SK-N-SH (cell line): ENCODE data around the gene EGLN3. TPM values are rescaled to one million over a fixed set of nuclear protein-coding genes. Genes with fewer than 3 reads are reported as not detected.

Experiments used
- CTCF ChIA-PET: fragments of 300-600, 350-600 bp; formaldehyde crosslinking; extraction: SDS; loops from one replicate; lab custom pipeline; 2021; lab: Yijun Ruan, JAX
- POLR2A ChIA-PET: fragments of 350-600 bp; sonication (Branson Sonifier 250); formaldehyde crosslinking; extraction: SDS; loops from one replicate; lab custom pipeline; 2020; ENCODE audit warnings: antibody characterized with exemption, inconsistent platforms; lab: Yijun Ruan, JAX
- DNase-seq: peaks from one replicate; pipeline ENCODE4 v3.0.0; 2012
- H2AFZ ChIP-seq: fragments of 200-600 bp; sonication (generic); 2 replicates; pipeline ENCODE4 v1.8.1; 2016; ENCODE audit warnings: antibody characterized with exemption, mild to moderate bottlenecking, low read depth
- H3F3A ChIP-seq: fragments of 200-600 bp; sonication (generic); replicated peaks from 2 replicates; pipeline ENCODE3; 2016; ENCODE audit warnings: antibody characterized with exemption, mild to moderate bottlenecking; ENCODE audit not compliant: insufficient read depth
- H3K27ac ChIP-seq, 2 experiments: fragments of 200-500 bp in 1 of 2; fragments of 200-600 bp in 1 of 2; sonication (Bioruptor generic) in 1 of 2; sonication (generic), shearing (Covaris generic) in 1 of 2; 2 replicates each; pipeline versions ENCODE4 v1.5.1 to v1.6.1; 2014 to 2016; ENCODE audit warnings: low read depth in 2 of 2, inconsistent platforms in 1 of 2, low read length in 1 of 2, mild to moderate bottlenecking in 1 of 2, mixed read lengths in 1 of 2
- H3K27me3 ChIP-seq: fragments of 200-600 bp; sonication (generic), shearing (Covaris generic); 2 replicates; pipeline ENCODE4 v1.6.1; 2016; ENCODE audit warnings: mixed run types; ENCODE audit not compliant: insufficient read depth
- H3K36me3 ChIP-seq, 2 experiments: fragments of 200-500 bp in 1 of 2; fragments of 200-600 bp in 1 of 2; sonication (Bioruptor generic) in 1 of 2; sonication (generic) in 1 of 2; replicated peaks in 1 of 2; 2 replicates each; pipeline versions ENCODE3 to v1.5.1; 2014 to 2016; ENCODE audit warnings: low read length in 1 of 2, mild to moderate bottlenecking in 1 of 2; ENCODE audit not compliant: insufficient read depth in 2 of 2, control insufficient read depth in 1 of 2
- H3K4me1 ChIP-seq, 2 experiments: fragments of 200-500 bp in 1 of 2; fragments of 200-600 bp in 1 of 2; sonication (Bioruptor generic) in 1 of 2; sonication (generic), shearing (Covaris generic) in 1 of 2; 2 replicates each; pipeline versions ENCODE4 v1.5.1 to v1.6.1; 2014 to 2016; ENCODE audit warnings: low read depth in 1 of 2, low read length in 1 of 2, mixed run types in 1 of 2; ENCODE audit not compliant: insufficient read depth in 2 of 2, control insufficient read depth in 1 of 2
- H3K4me2 ChIP-seq: fragments of 200-600 bp; sonication (generic), shearing (Covaris generic); 2 replicates; pipeline ENCODE4 v1.6.1; 2017; ENCODE audit warnings: mixed run types
- H3K4me3 ChIP-seq, 2 experiments: fragments of 200-500 bp in 1 of 2; fragments of 200-600 bp in 1 of 2; sonication (Bioruptor generic) in 1 of 2; sonication (generic), shearing (Covaris generic) in 1 of 2; 2 replicates each; pipeline versions ENCODE4 v1.5.1 to v1.8.1; 2014 to 2016; ENCODE audit warnings: low read depth in 2 of 2, inconsistent platforms in 1 of 2, low read length in 1 of 2, mild to moderate bottlenecking in 1 of 2, mixed read lengths in 1 of 2, moderate library complexity in 1 of 2
- H3K79me2 ChIP-seq: fragments of 200-600 bp; sonication (generic); 2 replicates; pipeline ENCODE4 v1.8.1; 2017; ENCODE audit warnings: mild to moderate bottlenecking; ENCODE audit not compliant: insufficient read depth
- H3K9ac ChIP-seq: fragments of 200-600 bp; sonication (generic); 2 replicates; pipeline ENCODE4 v1.6.1; 2017; ENCODE audit warnings: mixed run types
- H3K9me2 ChIP-seq: fragments of 200-600 bp; sonication (generic); 2 replicates; pipeline ENCODE4 v1.6.1; 2017; ENCODE audit warnings: mixed run types
- H3K9me3 ChIP-seq: fragments of 200-600 bp; sonication (generic); 2 replicates; pipeline ENCODE4 v1.6.1; 2017; ENCODE audit warnings: mixed run types, mild to moderate bottlenecking, moderate library complexity
- H4K20me1 ChIP-seq: fragments of 200-600 bp; sonication (generic); 2 replicates; pipeline ENCODE4 v1.6.1; 2017; ENCODE audit warnings: mild to moderate bottlenecking, mixed run types; ENCODE audit not compliant: insufficient read depth
- EP300 ChIP-seq, 2 experiments: IDR thresholded peaks; 2 replicates each; pipeline versions ENCODE4 v1.4.0 to v1.6.1; 2012; ENCODE audit warnings: borderline replicate concordance in 1 of 2, low read depth in 1 of 2, low read length in 1 of 2
- FOXJ3 ChIP-seq: sonication (generic); formaldehyde crosslinking; IDR thresholded peaks from 2 replicates; pipeline ENCODE4 v1.5.1; 2020; ENCODE audit warnings: mild to moderate bottlenecking, missing genetic modification reagents
- FOXM1 ChIP-seq: IDR thresholded peaks from 2 replicates; pipeline ENCODE4 v1.4.0; 2012; ENCODE audit warnings: low read depth, mild to moderate bottlenecking
- GABPA ChIP-seq: IDR thresholded peaks from 2 replicates; pipeline ENCODE4 v1.4.0; 2012; ENCODE audit warnings: low read depth, mild to moderate bottlenecking
- GATA2 ChIP-seq: sonication (generic); formaldehyde crosslinking; IDR thresholded peaks from 2 replicates; pipeline ENCODE4 v1.5.0; 2020; ENCODE audit warnings: mild to moderate bottlenecking, missing genetic modification reagents
- JUND ChIP-seq: IDR thresholded peaks from 2 replicates; pipeline ENCODE4 v1.4.0; 2012
- MEF2A ChIP-seq: IDR thresholded peaks from 2 replicates; pipeline ENCODE4 v1.4.0; 2012; ENCODE audit warnings: low read depth, borderline replicate concordance
- NFIC ChIP-seq: IDR thresholded peaks from 2 replicates; pipeline ENCODE4 v1.4.0; 2012; ENCODE audit warnings: borderline replicate concordance
- NRF1 ChIP-seq: IDR thresholded peaks from 2 replicates; pipeline ENCODE4 v1.6.1; 2012; ENCODE audit warnings: low read depth, mild to moderate bottlenecking, low read length
- POLR2AphosphoS5 ChIP-seq: IDR thresholded peaks from 2 replicates; pipeline ENCODE4 v1.6.1; 2012; ENCODE audit warnings: low read depth, low read length
- RCOR1 ChIP-seq: fragments of 150-350 bp; IDR thresholded peaks from 2 replicates; pipeline ENCODE4 v1.6.1; 2017; ENCODE audit warnings: antibody characterized with exemption, low read length
- RFX5 ChIP-seq: IDR thresholded peaks from 2 replicates; pipeline ENCODE4 v1.6.1; 2012; ENCODE audit warnings: mild to moderate bottlenecking, improper control_type of control experiment, low read length
- SIN3A ChIP-seq: IDR thresholded peaks from 2 replicates; pipeline ENCODE4 v1.6.1; 2012; ENCODE audit warnings: low read depth, mild to moderate bottlenecking, low read length, moderate library complexity, borderline replicate concordance
- SMC3 ChIP-seq: IDR thresholded peaks from 2 replicates; pipeline ENCODE4 v1.6.1; 2012; ENCODE audit warnings: low read depth, low read length, improper control_type of control experiment
- TAF1 ChIP-seq: IDR thresholded peaks from 2 replicates; pipeline ENCODE4 v1.6.1; 2012; ENCODE audit warnings: low read depth, mild to moderate bottlenecking, low read length, moderate library complexity, borderline replicate concordance
- TCF12 ChIP-seq: IDR thresholded peaks from 2 replicates; pipeline ENCODE4 v1.4.0; 2012
- USF1 ChIP-seq: IDR thresholded peaks from 2 replicates; pipeline ENCODE4 v1.4.0; 2012; ENCODE audit warnings: low read depth, borderline replicate concordance
- YY1 ChIP-seq: IDR thresholded peaks from 2 replicates; pipeline ENCODE4 v1.4.0; 2012; ENCODE audit warnings: low read depth, mild to moderate bottlenecking
- WGBS: methylation state at CpG from one replicate; pipeline ENCODE4 v1.1.6; 2017; ENCODE audit warnings: low lambda C conversion rate; 5-methylcytosine and 5-hydroxymethylcytosine counted together
- polyA plus RNA-seq, 3 experiments: library from polyadenylated mRNA; depleted of rRNA; stranded (reverse); fragments of >200 nt; gene quantifications; 2 replicates each; pipeline ENCODE4 v1.2.3, GENCODE V29; 2012
- TF ChIP-seq, protein P1 (sequence below): fragments of 150-350 bp; IDR thresholded peaks from 2 replicates; pipeline ENCODE4 v1.6.1; 2017; ENCODE audit warnings: antibody characterized with exemption, low read length, low read depth, borderline replicate concordance
- TF ChIP-seq, protein P2 (sequence below): IDR thresholded peaks from 2 replicates; pipeline ENCODE4 v1.4.0; 2012; ENCODE audit warnings: low read depth, borderline replicate concordance

The EGLN3 gene
- polyA plus RNA-seq, 1 of the 3 experiments (the other 2 are of a cell fraction): 0.31 TPM

GRCh38 chr14:33966276-33966675 lies 15.4 kb upstream of the EGLN3 start:
- Histone ChIP-seq H2AFZ (no peak overlapping the region), H3K27ac (no peak overlapping the region), H4K20me1 (no peaks in the 10 kb centered on the region), H3K4me3 (no peak overlapping the region), H3F3A (no peaks in the 10 kb centered on the region), H3K4me2 (no peak overlapping the region), H3K9me3 (no peaks in the 10 kb centered on the region; the same call in 1 of the 2 replicates), H3K27me3 (no peaks in the 10 kb centered on the region; the same call in 1 of the 2 replicates), H3K79me2 (no peaks in the 10 kb centered on the region), H3K4me1 (no peaks in the 10 kb centered on the region), H3K9me2 (no peaks in the 10 kb centered on the region), H3K9ac (no peak overlapping the region), H3K36me3 (no peaks in the 10 kb centered on the region)
- TF ChIP-seq, protein P1, sequence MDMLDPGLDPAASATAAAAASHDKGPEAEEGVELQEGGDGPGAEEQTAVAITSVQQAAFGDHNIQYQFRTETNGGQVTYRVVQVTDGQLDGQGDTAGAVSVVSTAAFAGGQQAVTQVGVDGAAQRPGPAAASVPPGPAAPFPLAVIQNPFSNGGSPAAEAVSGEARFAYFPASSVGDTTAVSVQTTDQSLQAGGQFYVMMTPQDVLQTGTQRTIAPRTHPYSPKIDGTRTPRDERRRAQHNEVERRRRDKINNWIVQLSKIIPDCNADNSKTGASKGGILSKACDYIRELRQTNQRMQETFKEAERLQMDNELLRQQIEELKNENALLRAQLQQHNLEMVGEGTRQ: no peak
- TF ChIP-seq SIN3A: no peak
- TF ChIP-seq FOXM1: no peak
- no peak for TF ChIP-seq YY1
- TF ChIP-seq RFX5: no peak
- TF ChIP-seq GABPA: no peak
- TF ChIP-seq GATA2: no peak
- TF ChIP-seq, protein P2, sequence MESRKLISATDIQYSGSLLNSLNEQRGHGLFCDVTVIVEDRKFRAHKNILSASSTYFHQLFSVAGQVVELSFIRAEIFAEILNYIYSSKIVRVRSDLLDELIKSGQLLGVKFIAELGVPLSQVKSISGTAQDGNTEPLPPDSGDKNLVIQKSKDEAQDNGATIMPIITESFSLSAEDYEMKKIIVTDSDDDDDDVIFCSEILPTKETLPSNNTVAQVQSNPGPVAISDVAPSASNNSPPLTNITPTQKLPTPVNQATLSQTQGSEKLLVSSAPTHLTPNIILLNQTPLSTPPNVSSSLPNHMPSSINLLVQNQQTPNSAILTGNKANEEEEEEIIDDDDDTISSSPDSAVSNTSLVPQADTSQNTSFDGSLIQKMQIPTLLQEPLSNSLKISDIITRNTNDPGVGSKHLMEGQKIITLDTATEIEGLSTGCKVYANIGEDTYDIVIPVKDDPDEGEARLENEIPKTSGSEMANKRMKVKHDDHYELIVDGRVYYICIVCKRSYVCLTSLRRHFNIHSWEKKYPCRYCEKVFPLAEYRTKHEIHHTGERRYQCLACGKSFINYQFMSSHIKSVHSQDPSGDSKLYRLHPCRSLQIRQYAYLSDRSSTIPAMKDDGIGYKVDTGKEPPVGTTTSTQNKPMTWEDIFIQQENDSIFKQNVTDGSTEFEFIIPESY: no peak
- TF ChIP-seq TAF1: no peak
- no peak for TF ChIP-seq FOXJ3 (CRISPR knock-in tag)
- no peak for TF ChIP-seq RCOR1
- no peak for TF ChIP-seq NRF1
- no peak for TF ChIP-seq JUND
- TF ChIP-seq SMC3: no peak
- TF ChIP-seq NFIC: no peak
- no peak for TF ChIP-seq TCF12
- no peak for TF ChIP-seq MEF2A
- TF ChIP-seq POLR2AphosphoS5: no peak
- TF ChIP-seq EP300 (IDR thresholded peaks at IDR 0.05; ENCODE audit: borderline replicate concordance in 1 of 2, low read depth in 1 of 2, low read length in 1 of 2): no peak
- no peak for TF ChIP-seq USF1
- no peak for DNase-seq
- POLR2A ChIA-PET: no interaction called here
- 71% methylated on average over 6 of the region's 6 CpGs for WGBS
- CTCF ChIA-PET: interaction anchor here (1.0 kb wide), 1 partner anchor 133 kb away, joined by 3 read pairs; no protein-coding TSS in a partner anchor
